ENCODE data around the gene SPC25. TPM values are rescaled to one million over a fixed set of nuclear protein-coding genes. Genes with fewer than 3 reads are reported as not detected.
"Not testable (repeated sequence)": the region's sequence is repeated elsewhere in the genome, so short reads cannot be mapped to it uniquely, and the experiment has no call there.

Gene SPC25
- total RNA-seq, 1 donor = 1.1 TPM

DNA sequence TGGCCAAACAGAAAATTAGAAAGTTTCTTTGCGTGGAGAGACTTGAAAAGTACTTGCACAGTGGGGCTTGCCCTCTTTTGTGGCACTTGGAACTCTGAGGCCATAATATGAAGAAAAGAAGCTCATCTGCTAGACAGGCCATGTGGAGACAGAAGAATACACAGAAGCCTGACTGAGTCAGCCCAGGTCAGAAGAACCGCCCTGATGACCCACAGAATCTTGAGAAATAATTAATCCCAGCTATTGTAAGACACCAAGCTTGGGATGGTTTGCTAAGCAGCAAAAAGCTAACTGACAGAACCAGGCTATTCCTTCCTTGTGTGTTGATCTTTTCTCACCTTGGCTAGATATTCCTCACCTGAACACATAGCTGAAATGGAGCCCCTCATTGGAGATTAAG is 44.6 kb upstream of the SPC25 start:
- TF ChIP-seq CTCF (IDR thresholded peaks at IDR 0.05; ENCODE audit: extremely low read depth, low read depth, low read length) = no peak
- Histone ChIP-seq H3K79me2 (ENCODE audit: insufficient read depth, low read length) (no peaks in the 10 kb centered on the region), H3K9me3 (ENCODE audit: low read depth, low read length) (no peaks in the 10 kb centered on the region), H3K4me2 (ENCODE audit: insufficient read depth, low read length) (no peak overlapping the region), H3K4me3 (ENCODE audit: insufficient read depth, low read length) (no peak overlapping the region), H3K27ac (ENCODE audit: low read depth, low read length) (no peak overlapping the region), H4K20me1 (ENCODE audit: insufficient read depth, low read length) (no peaks in the 10 kb centered on the region), H3K27me3 (ENCODE audit: insufficient read depth, low read length) (no peaks in the 10 kb centered on the region), H2AFZ (ENCODE audit: low read length) (no peak overlapping the region), H3K4me1 (ENCODE audit: insufficient read depth, low read length) (peaks cover 20% of the 10 kb centered on the region), H3K36me3 (ENCODE audit: insufficient read depth, low read length) (no peaks in the 10 kb centered on the region)
- no peak for DNase-seq (ENCODE audit: insufficient read length, low spot score, missing footprints)

GRCh38 chr2:168932174-168932573 is 41.9 kb upstream of the SPC25 start:
- not testable (repeated sequence) for H3K27ac ChIP-seq (ENCODE audit: low read depth, low read length); DNase-seq (ENCODE audit: insufficient read length, low spot score, missing footprints); H3K4me3 ChIP-seq (ENCODE audit: insufficient read depth, low read length); H3K4me2 ChIP-seq (ENCODE audit: insufficient read depth, low read length); H3K36me3 ChIP-seq (ENCODE audit: insufficient read depth, low read length); H2AFZ ChIP-seq (ENCODE audit: low read length); H3K27me3 ChIP-seq (ENCODE audit: insufficient read depth, low read length); H4K20me1 ChIP-seq (ENCODE audit: insufficient read depth, low read length); H3K79me2 ChIP-seq (ENCODE audit: insufficient read depth, low read length); H3K9me3 ChIP-seq (ENCODE audit: low read depth, low read length)
- peaks cover 14% of the 10 kb centered on the region for H3K4me1 ChIP-seq (ENCODE audit: insufficient read depth, low read length)

DNA sequence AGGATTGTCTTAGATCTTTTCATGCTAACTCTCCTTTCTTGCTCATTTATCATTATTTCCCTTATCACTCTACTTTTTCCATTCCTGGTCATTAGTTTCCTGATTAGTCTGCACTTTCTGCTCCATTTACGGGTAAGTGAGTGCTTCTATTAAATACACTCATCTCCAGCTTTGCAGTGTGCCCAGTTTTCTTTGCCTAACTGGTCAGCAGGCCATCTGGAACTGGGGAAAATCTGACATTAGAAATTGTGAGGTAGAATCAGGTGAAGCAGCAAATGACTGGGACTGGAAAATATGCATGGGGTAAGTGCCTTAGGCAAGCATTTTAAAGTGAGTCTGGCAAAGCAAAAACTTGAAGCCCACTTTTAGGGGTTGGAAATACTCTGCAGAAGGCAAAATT is 40.0 kb upstream of the SPC25 start:
- Histone ChIP-seq H3K27me3 (ENCODE audit: insufficient read depth, low read length) (peaks cover 11% of the 10 kb centered on the region), H3K9me3 (ENCODE audit: low read depth, low read length) (no peaks in the 10 kb centered on the region), H3K27ac (ENCODE audit: low read depth, low read length) (no peak overlapping the region), H4K20me1 (ENCODE audit: insufficient read depth, low read length) (no peaks in the 10 kb centered on the region), H3K4me2 (ENCODE audit: insufficient read depth, low read length) (no peak overlapping the region), H3K36me3 (ENCODE audit: insufficient read depth, low read length) (no peaks in the 10 kb centered on the region), H2AFZ (ENCODE audit: low read length) (no peak overlapping the region), H3K4me3 (ENCODE audit: insufficient read depth, low read length) (no peak overlapping the region), H3K79me2 (ENCODE audit: insufficient read depth, low read length) (no peaks in the 10 kb centered on the region), H3K4me1 (ENCODE audit: insufficient read depth, low read length) (peaks cover 5% of the 10 kb centered on the region)
- TF ChIP-seq CTCF (IDR thresholded peaks at IDR 0.05; ENCODE audit: extremely low read depth, low read depth, low read length) = no peak
- no peak for DNase-seq (ENCODE audit: insufficient read length, low spot score, missing footprints)

DNA sequence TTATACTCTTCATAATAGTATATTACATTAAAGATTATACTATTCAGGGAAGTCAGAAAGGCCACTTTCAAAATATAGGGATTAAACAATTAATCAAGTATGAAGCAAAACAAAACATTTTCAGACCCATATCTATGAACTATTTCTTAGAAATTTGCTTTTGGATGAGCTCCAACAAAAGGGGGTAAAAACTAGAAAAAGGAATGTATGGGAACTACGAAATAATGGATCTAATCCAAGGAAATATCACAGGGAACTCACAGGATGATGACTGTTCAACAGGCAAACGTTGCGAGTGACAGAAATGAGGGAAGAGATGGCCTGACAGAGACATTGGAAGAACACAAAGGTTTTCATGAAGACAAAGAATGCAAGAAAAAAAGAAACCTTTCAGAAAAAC is 38.8 kb upstream of the SPC25 start:
- H3K9me3 ChIP-seq (ENCODE audit: low read depth, low read length) = no peaks in the 10 kb centered on the region
- H2AFZ ChIP-seq (ENCODE audit: low read length) = no peak overlapping the region
- H3K27ac ChIP-seq (ENCODE audit: low read depth, low read length) = no peak overlapping the region
- H3K4me2 ChIP-seq (ENCODE audit: insufficient read depth, low read length) = no peak overlapping the region
- H3K4me3 ChIP-seq (ENCODE audit: insufficient read depth, low read length) = no peak overlapping the region
- no peak for TF ChIP-seq CTCF (IDR thresholded peaks at IDR 0.05; ENCODE audit: extremely low read depth, low read depth, low read length)
- no peaks in the 10 kb centered on the region for H3K79me2 ChIP-seq (ENCODE audit: insufficient read depth, low read length)
- no peaks in the 10 kb centered on the region for H3K36me3 ChIP-seq (ENCODE audit: insufficient read depth, low read length)
- H3K4me1 ChIP-seq (ENCODE audit: insufficient read depth, low read length) = no peaks in the 10 kb centered on the region
- H4K20me1 ChIP-seq (ENCODE audit: insufficient read depth, low read length) = no peaks in the 10 kb centered on the region
- peaks cover 11% of the 10 kb centered on the region for H3K27me3 ChIP-seq (ENCODE audit: insufficient read depth, low read length)
- no peak for DNase-seq (ENCODE audit: insufficient read length, low spot score, missing footprints)
